Subcutaneous adipose tissue (tissue), 4 donors: ENCODE data around the gene FBXO15. TPM values are rescaled to one million over a fixed set of nuclear protein-coding genes. Genes with fewer than 3 reads are reported as not detected.

ENCODE experiments used
- total RNA-seq, 4 donors: library from RNA; depleted of rRNA; stranded (reverse); fragments of >200 nt; gene quantifications; one replicate each; pipeline ENCODE4 v1.1.0, GENCODE V29; 2016
- TF ChIP-seq, protein P1 (sequence below): fragments of 450-650 bp; IDR thresholded peaks from one replicate; pipeline ENCODE4 v1.5.1; 2016; ENCODE audit warnings: low read depth, mild to moderate bottlenecking, control low read depth, antibody characterized with exemption, moderate library complexity

FBXO15 gene
- total RNA-seq, 4 donors from 2014 or later, result 0.44 to 1.9 TPM; not detected in 2

DNA sequence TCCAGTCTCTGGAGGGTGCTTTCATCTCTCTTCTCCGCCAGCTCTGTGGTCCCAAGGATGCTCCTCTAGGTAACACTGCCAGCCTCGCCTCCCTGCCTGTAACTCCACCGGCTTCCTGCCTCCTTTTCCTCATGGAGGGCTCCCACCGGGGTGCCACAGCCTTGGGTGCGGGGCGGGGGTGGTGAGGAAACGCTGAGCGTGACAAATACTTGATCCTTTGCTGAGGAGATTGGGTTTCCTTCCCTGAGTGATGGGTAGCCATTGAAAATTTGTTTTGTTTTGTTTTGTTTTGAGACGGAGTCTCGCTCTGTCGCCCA lies 25.8 kb upstream of the FBXO15 start:
- TF ChIP-seq, protein P1, sequence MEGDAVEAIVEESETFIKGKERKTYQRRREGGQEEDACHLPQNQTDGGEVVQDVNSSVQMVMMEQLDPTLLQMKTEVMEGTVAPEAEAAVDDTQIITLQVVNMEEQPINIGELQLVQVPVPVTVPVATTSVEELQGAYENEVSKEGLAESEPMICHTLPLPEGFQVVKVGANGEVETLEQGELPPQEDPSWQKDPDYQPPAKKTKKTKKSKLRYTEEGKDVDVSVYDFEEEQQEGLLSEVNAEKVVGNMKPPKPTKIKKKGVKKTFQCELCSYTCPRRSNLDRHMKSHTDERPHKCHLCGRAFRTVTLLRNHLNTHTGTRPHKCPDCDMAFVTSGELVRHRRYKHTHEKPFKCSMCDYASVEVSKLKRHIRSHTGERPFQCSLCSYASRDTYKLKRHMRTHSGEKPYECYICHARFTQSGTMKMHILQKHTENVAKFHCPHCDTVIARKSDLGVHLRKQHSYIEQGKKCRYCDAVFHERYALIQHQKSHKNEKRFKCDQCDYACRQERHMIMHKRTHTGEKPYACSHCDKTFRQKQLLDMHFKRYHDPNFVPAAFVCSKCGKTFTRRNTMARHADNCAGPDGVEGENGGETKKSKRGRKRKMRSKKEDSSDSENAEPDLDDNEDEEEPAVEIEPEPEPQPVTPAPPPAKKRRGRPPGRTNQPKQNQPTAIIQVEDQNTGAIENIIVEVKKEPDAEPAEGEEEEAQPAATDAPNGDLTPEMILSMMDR, result no peak

DNA sequence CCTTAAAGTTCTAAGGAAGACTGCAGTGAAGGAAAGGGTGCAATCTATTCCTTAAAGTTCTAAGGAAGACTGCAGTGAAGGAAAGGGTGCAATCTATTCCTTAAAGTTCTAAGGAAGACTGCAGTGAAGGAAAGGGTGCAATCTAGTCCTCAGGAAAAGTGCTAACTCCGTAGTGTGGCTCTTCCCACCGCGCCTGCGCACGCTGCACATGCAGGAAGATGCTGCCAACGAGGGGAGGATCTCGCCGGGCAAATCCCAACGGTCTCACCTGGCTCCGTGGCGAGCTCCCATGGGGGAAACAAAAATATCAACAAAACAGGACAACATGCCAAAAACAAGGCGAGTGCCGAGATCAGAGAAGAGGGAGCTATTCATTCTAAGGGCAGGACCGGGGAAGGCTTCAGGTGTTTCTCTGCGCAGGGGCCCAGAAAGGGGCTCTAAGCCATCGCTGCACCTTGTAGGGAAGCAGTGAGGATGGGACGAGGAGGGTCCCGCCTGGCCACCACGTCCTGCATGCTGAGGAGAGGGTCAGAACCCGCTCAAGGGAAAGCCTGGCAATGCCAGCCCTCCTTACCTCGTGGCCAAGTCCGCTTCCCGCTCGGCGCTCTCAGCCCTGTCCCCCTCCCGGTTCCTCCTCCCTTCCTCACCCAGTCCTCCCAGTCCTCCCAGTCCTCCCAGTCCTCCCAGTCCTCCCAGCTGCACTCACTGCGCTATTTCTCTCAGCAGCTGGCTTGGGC lies 25.2 kb upstream of the FBXO15 start:
- TF ChIP-seq, protein P1, result no peak

DNA sequence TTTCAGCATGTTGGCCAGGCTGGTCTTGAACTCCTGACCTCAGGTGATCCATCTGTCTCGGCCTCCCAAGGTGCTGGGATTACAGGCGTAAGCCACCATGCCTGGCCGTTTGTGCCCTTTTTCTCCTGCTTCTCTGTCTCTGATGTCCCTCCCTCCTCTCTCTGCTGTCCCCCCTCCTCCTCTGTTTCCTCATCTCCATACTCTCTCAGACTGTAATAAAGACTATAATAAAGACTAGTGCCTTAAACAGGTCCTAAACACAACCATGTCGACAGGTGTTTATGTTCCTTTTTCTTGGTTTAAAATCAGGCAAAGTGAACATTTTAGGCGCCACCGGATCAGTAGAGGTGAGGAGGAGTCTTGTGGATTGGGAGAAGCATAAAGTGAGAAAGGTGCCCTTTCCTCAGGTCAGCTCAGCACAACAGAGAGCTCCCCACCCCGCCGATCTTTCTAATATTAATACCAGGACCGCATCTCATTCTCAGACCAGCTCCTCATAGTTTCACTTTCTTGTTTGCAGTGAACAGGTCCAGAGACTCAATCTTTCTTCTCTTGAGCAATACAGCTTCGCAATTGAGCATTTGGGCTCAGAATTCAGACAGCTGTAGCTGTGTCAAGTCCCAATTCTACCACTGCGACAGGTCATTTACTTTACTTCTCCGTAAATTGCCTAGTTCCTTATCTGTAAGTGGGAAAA lies 24.4 kb upstream of the FBXO15 start:
- TF ChIP-seq, protein P1, result no peak

DNA sequence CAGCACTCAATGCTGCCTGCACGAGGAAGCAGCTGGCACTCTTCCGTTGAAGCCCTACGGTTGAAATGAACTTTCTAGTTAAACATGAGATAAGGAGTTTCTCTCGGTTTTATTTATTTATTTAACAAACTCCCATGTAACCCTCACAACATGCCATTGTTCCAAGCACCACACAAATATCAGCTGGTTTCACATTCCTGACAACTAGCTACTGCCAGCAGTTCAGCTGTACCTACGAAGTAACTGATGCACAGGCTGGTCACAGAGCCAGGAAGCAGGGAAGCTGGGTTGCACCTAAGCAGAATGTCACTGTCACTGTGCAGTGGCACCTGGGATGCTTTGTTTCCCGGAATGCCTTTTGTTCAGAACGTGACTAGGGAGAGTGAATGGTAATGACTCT lies 18.8 kb upstream of the FBXO15 start:
- TF ChIP-seq, protein P1, result no peak

DNA sequence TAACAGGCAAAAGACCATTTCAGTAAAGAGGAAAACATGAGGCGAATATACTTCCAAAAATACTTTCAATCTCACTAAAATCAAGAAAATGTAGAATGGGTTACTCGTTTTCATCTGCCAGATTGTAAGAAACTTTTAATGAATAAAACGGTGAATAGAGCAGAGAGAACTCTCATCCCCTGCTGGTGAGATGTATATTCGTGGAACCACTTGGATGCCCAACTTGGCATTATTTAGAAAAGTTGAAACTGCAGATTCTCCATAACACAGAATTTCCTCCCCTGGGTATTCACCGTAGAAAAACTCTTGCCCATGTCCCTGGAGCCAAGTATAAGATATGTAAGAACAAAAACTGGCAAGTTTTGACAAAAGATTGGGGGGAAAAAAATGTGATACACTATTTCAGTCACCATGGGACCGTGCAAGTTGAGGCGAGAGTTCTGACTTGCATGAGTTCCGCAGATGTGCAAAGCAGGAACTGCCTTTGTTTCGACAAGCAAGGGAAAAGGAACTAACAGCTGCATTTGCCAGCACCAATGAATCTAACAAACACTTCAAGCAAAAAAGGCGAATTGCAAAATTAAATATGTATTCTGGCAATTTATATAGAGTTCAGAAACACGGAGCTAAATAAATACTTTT lies 15.5 kb upstream of the FBXO15 start:
- TF ChIP-seq, protein P1, result no peak

DNA sequence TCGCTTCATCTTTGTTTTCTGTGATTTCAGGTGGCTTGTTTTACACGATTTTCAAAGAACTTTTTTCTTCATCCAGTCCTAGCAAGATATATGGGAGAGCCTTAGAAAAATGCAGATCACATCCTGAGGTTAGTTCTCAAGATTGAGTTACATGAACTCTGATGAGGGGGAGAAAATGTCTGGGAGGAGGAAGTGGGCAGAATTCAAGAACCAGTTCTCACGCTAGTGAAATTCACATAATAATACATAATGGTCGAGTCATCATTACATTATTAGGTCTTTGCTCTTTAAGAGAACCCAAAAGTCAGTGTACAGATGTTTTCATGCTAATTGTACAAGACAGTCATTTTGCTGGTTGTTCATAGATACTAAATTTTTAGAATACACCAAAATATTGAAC lies 7.6 kb upstream of the FBXO15 start:
- TF ChIP-seq, protein P1, result no peak

DNA sequence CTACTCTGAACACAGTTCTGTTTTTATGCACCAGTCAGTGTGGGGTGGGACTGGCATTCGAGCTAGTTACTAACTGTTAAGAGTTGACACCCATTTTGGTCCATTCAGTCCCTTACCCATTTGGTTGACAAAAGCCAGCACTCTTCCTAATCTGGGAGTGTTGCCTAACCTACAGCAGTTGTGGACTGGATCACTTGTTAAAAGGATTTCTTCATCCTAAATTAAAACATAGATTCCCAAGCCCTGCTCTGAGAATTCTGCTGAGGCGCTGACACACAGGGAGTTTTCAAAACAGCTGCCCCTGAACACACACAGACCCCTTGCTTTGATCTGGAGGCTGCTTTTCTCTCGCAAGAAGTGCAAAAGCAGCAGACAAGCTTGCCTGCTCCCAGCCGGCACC lies 7.1 kb upstream of the FBXO15 start:
- TF ChIP-seq, protein P1, result no peak
